Activated naive CD8-positive, alpha-beta T cell treated with anti-CD3 and anti-CD28 coated beads, Interleukin-2, amount 50 U/mL, for 24 hours (primary cell): ENCODE data around the gene GJB6.

Experiments
- ATAC-seq: fragments of 150-1000 bp; cut with Tn5 transposase; one replicate; pipeline ENCODE4 v1.10.0; 2021
- DNase-seq: peaks from one replicate; pipeline ENCODE4 v3.0.0; 2021
- H3K27ac Mint-ChIP-seq: one replicate; pipeline ENCODE4 v1.8.0; 2021; ENCODE audit warnings: mild to moderate bottlenecking, mixed read lengths
- H3K27me3 Mint-ChIP-seq: one replicate; pipeline ENCODE4 v1.8.0; 2021; ENCODE audit warnings: mixed read lengths
- H3K36me3 Mint-ChIP-seq: one replicate; pipeline ENCODE4 v1.8.0; 2021; ENCODE audit warnings: low read depth, mixed read lengths
- H3K4me1 Mint-ChIP-seq: one replicate; pipeline ENCODE4 v1.8.0; 2021; ENCODE audit warnings: mixed read lengths
- H3K4me3 Mint-ChIP-seq: one replicate; pipeline ENCODE4 v1.8.0; 2021; ENCODE audit warnings: mild to moderate bottlenecking, moderate library complexity, mixed read lengths
- H3K9me3 Mint-ChIP-seq: one replicate; pipeline ENCODE4 v1.8.0; 2021; ENCODE audit warnings: mixed read lengths

GJB6 gene

GRCh38 chr13:20247403-20247802, 15.3 kb upstream of the GJB6 start:
- no peaks in the 10 kb centered on the region for H3K4me1 Mint-ChIP-seq
- ATAC-seq (no peak), DNase-seq (no peak)
- no peaks in the 10 kb centered on the region for H3K36me3 Mint-ChIP-seq
- peaks cover 4% of the 10 kb centered on the region for H3K9me3 Mint-ChIP-seq
- H3K27ac Mint-ChIP-seq: no peak overlapping the region
- peaks cover 3% of the 10 kb centered on the region for H3K27me3 Mint-ChIP-seq
- no peak overlapping the region for H3K4me3 Mint-ChIP-seq

GRCh38 chr13:20241593-20241992, 9.5 kb upstream of the GJB6 start:
- ATAC-seq (no peak), DNase-seq (no peak)
- Mint-ChIP-seq H3K27ac (no peak overlapping the region), H3K27me3 (peaks cover 5% of the 10 kb centered on the region), H3K4me1 (no peaks in the 10 kb centered on the region), H3K36me3 (no peaks in the 10 kb centered on the region), H3K4me3 (no peak overlapping the region), H3K9me3 (peaks cover 4% of the 10 kb centered on the region)

- ATAC-seq (no peak), DNase-seq (no peak)
- Mint-ChIP-seq H3K36me3 (no peaks in the 10 kb centered on the region), H3K4me1 (no peaks in the 10 kb centered on the region), H3K27ac (no peak overlapping the region), H3K27me3 (peaks cover 5% of the 10 kb centered on the region), H3K4me3 (no peak overlapping the region), H3K9me3 (peaks cover 4% of the 10 kb centered on the region)
Observed at GRCh38 chr13:20239748-20240147, 7.6 kb upstream of the GJB6 start.

- Mint-ChIP-seq H3K36me3 (no peaks in the 10 kb centered on the region), H3K4me3 (no peak overlapping the region), H3K27ac (no peak overlapping the region), H3K4me1 (peaks cover 8% of the 10 kb centered on the region), H3K9me3 (no peaks in the 10 kb centered on the region), H3K27me3 (peaks cover 36% of the 10 kb centered on the region)
- no peak for DNase-seq
- peak; percentile 10 for ATAC-seq
Observed at GRCh38 chr13:20232556-20233277, 598 bp upstream of the GJB6 start.

DNA sequence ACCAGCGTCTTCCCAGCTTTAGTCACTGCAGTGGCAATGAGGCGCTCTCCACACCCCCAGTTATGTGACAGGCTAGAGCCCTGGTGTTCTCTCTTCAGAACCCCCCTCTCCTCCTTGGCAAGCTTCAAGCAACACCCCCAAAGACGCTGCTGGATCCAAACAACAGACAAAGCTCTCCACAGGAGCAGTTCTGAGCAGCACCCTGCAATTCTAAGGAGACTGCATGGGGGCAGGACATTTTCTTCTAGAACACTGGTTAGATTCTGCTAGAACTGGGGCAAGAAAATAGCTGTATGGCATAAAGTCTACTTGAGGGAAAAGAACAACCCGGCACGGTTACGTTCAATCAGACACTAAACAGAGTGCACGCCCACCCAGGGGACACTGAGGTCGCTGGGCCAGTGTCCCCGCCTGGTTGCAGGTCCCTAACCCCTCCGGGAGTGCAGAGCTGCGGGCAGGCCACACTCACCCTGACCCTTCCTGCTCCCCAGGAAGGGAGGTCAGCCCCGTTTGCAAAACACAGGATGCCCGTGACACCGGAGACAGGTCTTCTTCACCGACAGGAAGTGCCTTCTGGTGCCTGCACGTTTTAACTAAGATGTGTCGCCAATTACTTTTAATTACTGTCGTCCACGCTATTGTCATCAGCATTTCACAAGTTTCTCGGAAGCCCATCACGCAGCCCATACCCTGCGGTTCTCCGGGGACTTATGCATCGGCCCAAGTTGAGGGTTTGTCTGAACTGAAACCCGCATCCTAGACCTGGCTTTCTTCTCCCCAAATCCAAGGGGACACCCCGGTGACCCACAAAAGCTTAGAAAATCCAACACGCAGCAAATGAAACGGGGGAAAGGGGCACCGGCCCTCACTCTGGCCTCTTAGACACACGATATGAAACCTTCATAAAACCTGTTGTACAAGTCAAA, 943 bp downstream of the GJB6 start:
- peak; percentile 35 for ATAC-seq
- Mint-ChIP-seq H3K4me3 (peak overlapping the region; percentile 75), H3K27ac (no peak overlapping the region), H3K27me3 (peaks cover 36% of the 10 kb centered on the region), H3K36me3 (no peaks in the 10 kb centered on the region), H3K9me3 (no peaks in the 10 kb centered on the region), H3K4me1 (peaks cover 8% of the 10 kb centered on the region)
- DNase-seq: no peak

DNA sequence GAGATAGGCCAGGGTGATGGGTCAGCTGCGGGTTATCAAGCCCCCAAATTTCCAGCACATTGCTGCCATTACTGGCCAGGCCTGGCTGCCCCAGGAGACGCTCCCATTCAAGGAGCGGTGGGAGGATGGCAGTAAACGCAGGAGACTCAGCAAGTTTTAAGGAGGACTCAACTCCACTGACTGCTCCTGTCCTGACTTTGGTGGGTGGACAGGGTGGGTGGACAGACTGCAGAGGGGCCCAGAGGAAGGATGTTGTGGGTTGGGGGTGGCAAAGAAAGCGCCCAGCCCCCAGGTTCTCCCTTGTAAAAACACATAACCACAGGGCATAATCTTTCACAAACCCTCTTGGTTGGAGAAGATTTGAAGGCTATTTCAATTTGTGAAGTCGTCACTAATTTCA, 4.4 kb downstream of the GJB6 start:
- Mint-ChIP-seq H3K36me3 (no peaks in the 10 kb centered on the region), H3K27ac (no peak overlapping the region), H3K27me3 (peaks cover 27% of the 10 kb centered on the region), H3K4me3 (no peak overlapping the region), H3K9me3 (no peaks in the 10 kb centered on the region), H3K4me1 (peaks cover 8% of the 10 kb centered on the region)
- no peak for DNase-seq
- ATAC-seq: no peak

- H3K27me3 Mint-ChIP-seq: peaks cover 26% of the 10 kb centered on the region
- no peak overlapping the region for H3K27ac Mint-ChIP-seq
- no peak for DNase-seq
- ATAC-seq: no peak
- H3K36me3 Mint-ChIP-seq: no peaks in the 10 kb centered on the region
- no peaks in the 10 kb centered on the region for H3K9me3 Mint-ChIP-seq
- no peak overlapping the region for H3K4me3 Mint-ChIP-seq
- H3K4me1 Mint-ChIP-seq: peaks cover 8% of the 10 kb centered on the region
Observed at GRCh38 chr13:20227288-20227687, 4.8 kb downstream of the GJB6 start.

DNA sequence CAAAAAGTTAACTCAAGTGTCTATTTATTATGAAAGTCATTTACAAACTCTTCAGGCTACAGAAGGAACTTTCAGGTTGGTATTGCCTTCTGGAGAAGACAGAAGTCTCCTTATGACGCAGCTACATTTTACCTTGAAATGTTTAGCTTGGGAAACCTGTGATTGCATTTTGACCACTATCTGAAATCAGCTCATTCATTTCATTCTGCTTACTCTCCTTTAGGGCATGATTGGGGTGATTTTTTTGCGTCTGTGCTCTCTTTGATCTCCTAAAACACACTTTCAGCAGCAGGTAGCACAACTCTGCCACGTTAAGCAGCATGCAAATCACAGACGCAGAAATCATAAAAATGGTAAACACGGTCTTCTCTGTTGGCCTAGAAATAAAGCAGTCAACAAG, 9.6 kb downstream of the GJB6 start:
- Mint-ChIP-seq H3K9me3 (no peaks in the 10 kb centered on the region), H3K36me3 (no peaks in the 10 kb centered on the region), H3K4me1 (peaks cover 15% of the 10 kb centered on the region), H3K27me3 (peaks cover 3% of the 10 kb centered on the region), H3K27ac (no peak overlapping the region), H3K4me3 (no peak overlapping the region)
- no peak for ATAC-seq
- DNase-seq: no peak

DNA sequence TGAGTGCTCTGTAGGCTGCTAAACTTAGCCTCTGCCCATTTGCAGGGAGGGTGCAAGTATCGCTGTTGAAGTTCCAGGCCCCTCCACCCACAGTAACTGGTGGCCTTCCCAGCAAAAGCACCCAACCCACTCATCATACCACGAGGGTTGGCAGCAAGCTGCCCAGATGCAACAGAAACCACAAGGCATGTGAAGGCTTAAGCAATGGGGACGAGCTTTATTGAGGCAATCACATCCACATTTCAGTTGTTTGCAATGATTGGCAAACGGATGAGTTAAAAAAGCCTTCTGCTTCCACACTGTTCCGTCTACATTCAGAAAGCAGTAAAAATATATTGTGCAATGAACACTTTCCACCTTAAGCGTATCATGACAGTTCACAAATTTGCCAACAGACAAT, 10.3 kb downstream of the GJB6 start:
- Mint-ChIP-seq H3K27me3 (peaks cover 8% of the 10 kb centered on the region), H3K4me1 (peaks cover 15% of the 10 kb centered on the region), H3K27ac (no peak overlapping the region), H3K9me3 (no peaks in the 10 kb centered on the region), H3K4me3 (no peak overlapping the region), H3K36me3 (no peaks in the 10 kb centered on the region)
- DNase-seq (no peak), ATAC-seq (no peak)

DNA sequence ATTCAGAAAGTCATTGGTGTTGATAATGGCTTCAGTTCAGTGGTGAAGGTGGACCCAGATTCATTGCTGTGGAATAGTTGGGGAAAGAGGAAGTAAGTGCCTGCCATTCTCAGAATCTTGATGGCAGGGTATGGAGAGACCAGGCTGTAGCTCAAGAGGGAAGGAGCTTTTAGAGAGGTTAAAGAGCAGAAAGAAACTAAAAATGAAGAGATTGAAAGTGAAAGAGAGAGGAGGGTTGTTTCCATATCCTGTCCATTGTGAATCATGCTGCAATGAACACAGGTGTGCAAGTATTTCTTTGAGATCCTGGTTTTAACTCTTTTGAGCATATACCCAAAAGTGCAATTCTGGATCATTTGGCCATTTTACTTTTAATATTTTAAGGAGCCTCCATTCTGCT, 12.5 kb downstream of the GJB6 start:
- H3K27me3 Mint-ChIP-seq: peaks cover 9% of the 10 kb centered on the region
- H3K9me3 Mint-ChIP-seq: no peaks in the 10 kb centered on the region
- ATAC-seq (peak; percentile 65), DNase-seq (no peak)
- peak overlapping the region; percentile 25 for H3K27ac Mint-ChIP-seq
- H3K36me3 Mint-ChIP-seq: no peaks in the 10 kb centered on the region
- H3K4me1 Mint-ChIP-seq: peaks cover 15% of the 10 kb centered on the region
- H3K4me3 Mint-ChIP-seq: peak overlapping the region; percentile 39

DNA sequence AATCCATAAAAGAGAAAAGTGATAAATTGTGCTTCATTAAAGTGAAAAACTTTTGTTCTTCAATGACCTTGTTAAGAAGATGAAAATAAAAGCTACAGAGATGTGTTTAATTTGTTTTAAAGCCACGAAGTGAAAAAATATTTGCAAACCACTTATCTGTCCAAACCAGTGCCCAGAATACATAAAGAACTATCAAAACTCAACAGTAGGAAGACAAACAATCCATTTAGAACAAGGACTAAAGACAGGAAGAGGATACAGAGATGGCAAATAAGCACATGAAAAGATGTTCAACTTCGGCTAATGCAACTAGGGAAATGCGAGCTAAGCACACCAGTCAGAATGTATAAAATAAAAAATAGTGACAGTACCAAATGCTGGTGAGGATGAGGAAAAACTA, 15.0 kb downstream of the GJB6 start:
- Mint-ChIP-seq H3K9me3 (no peaks in the 10 kb centered on the region), H3K27me3 (peaks cover 9% of the 10 kb centered on the region), H3K27ac (no peak overlapping the region), H3K36me3 (no peaks in the 10 kb centered on the region), H3K4me3 (no peak overlapping the region), H3K4me1 (peaks cover 15% of the 10 kb centered on the region)
- DNase-seq (no peak), ATAC-seq (no peak)

DNA sequence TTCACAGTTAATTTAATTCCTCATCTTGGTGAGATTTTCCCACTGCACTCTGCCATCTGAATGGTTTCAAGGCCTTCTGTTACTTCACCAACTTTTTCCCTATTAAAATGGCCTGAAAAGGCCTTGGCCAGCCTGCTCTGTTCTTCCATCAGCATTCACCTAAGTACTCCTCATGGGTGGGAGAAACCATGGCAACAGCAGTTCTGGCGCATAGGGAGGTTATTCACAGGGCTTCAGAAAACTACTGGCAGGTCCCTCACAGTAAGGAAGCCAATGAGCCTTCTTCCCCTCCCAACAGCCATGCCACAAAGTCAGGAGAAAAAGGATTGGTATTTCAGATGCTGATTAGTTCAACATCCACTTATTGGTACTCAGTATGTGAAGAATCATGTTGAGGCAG, 22.2 kb downstream of the GJB6 start:
- no peak for DNase-seq
- no peaks in the 10 kb centered on the region for H3K4me1 Mint-ChIP-seq
- peaks cover 20% of the 10 kb centered on the region for H3K27me3 Mint-ChIP-seq
- no peak for ATAC-seq
- no peaks in the 10 kb centered on the region for H3K9me3 Mint-ChIP-seq
- no peaks in the 10 kb centered on the region for H3K36me3 Mint-ChIP-seq
- H3K27ac Mint-ChIP-seq: no peak overlapping the region
- H3K4me3 Mint-ChIP-seq: no peak overlapping the region

DNA sequence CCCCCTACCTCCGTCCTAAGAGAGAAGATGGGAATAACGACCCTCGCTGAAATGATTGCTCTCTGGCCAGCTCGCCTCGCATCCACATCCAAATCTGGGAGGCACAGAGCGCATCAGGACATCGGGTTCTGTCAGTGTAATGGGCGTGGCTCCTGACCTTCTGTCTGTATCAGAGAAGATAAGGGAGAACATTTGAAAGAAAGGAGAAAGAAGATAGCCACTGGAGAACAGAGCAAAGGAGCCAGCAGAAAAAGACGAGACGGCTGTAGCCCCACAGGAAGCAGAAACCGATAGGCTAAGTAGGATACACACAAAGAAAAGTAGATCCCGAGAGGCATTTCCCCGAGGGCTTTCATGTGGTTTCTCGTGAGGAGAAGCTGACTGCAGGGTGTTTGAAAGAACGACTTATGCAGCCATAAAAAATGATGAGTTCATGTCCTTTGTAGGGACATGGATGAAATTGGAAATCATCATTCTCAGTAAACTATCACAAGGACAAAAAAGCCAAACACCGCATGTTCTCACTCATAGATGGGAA, 25.4 kb downstream of the GJB6 start:
- Mint-ChIP-seq H3K27me3 (peaks cover 25% of the 10 kb centered on the region), H3K27ac (no peak overlapping the region), H3K4me3 (no peak overlapping the region), H3K4me1 (no peaks in the 10 kb centered on the region), H3K9me3 (peaks cover 2% of the 10 kb centered on the region), H3K36me3 (no peaks in the 10 kb centered on the region)
- ATAC-seq: no peak
- DNase-seq: no peak

- Mint-ChIP-seq H3K9me3 (peaks cover 4% of the 10 kb centered on the region), H3K4me3 (no peak overlapping the region), H3K27ac (no peak overlapping the region), H3K4me1 (no peaks in the 10 kb centered on the region), H3K36me3 (no peaks in the 10 kb centered on the region), H3K27me3 (peaks cover 28% of the 10 kb centered on the region)
- ATAC-seq (no peak), DNase-seq (no peak)
Observed at GRCh38 chr13:20206065-20206697, 25.9 kb downstream of the GJB6 start.
